A549 treated with ZK216348 at 1 μM for 4 hours (cell line): Measurements from ENCODE around the gene EDEM2. TPM values are rescaled to one million over a fixed set of nuclear protein-coding genes. Genes with fewer than 3 reads are reported as not detected.

ENCODE experiments used
- total RNA-seq: library from RNA; stranded (reverse); fragments of 200-300 nt; extraction: Qiagen RNA extraction; gene quantifications from 5 replicates; pipeline ENCODE4 v1.2.3, GENCODE V29; 2022; ENCODE audit warnings: low read depth

Gene EDEM2
- 43.4 to 53.1 TPM (median 50.7 TPM) in 5 replicates for total RNA-seq

GRCh38 chr20:35146920-35147574 is at the start of gene EDEM2:
Gene EDEM2, minus strand, starts transcription at chr20:35147336. Its CDS starts 78 bp downstream, at chr20:35147258.

GRCh38 chr20:35171753-35172433 is 24.8 kb upstream of the EDEM2 start, which contains the start of gene PROCR:
Gene PROCR, plus strand, starts transcription at chr20:35172072. Its CDS starts 83 bp downstream, at chr20:35172155.

GRCh38 chr20:35092524-35093266 is 54.4 kb downstream of the EDEM2 start, which contains the start of gene TRPC4AP:
Gene TRPC4AP, minus strand, starts transcription at chr20:35092807. Its CDS starts 26 bp downstream, at chr20:35092781.

Other genes with a start within 250 kb of the EDEM2 start
- 50.9 to 58.7 TPM (median 55.9 TPM) in 5 replicates for gene GSS, start 191.5 kb downstream of the EDEM2 start, total RNA-seq
- gene MYH7B, start 191.5 kb downstream of the EDEM2 start, total RNA-seq: 0.13 to 0.25 TPM (median 0.18 TPM) in 3 of 5 replicates, not detected in the others
- 41.9 to 62.4 TPM (median 61.0 TPM) in 5 replicates for gene TRPC4AP, start 54.5 kb downstream of the EDEM2 start, total RNA-seq
- gene PROCR, start 24.7 kb upstream of the EDEM2 start, total RNA-seq: 105 to 137 TPM (median 133 TPM) in 5 replicates
- 16.5 to 27.8 TPM (median 26.2 TPM) in 5 replicates for gene MMP24, start 79.4 kb upstream of the EDEM2 start, total RNA-seq
- 58.0 to 92.7 TPM (median 81.2 TPM) in 5 replicates for gene MMP24OS, start 130.8 kb upstream of the EDEM2 start, total RNA-seq
- 324 to 430 TPM (median 410 TPM) in 5 replicates for gene EIF6, start 137.4 kb upstream of the EDEM2 start, total RNA-seq
- gene FAM83C, start 145.1 kb upstream of the EDEM2 start, total RNA-seq: 0.07 to 0.15 TPM (median 0.12 TPM) in 4 of 5 replicates, not detected in the other